HG03521 (cell line): Measurements from ENCODE around the gene RASA4B.
"Not testable (repeated sequence)": the region's sequence is repeated elsewhere in the genome, so short reads cannot be mapped to it uniquely, and the experiment has no call there.

ENCODE experiments used
- ATAC-seq: cut with Tn5 transposase; IDR thresholded peaks from one replicate; pipeline ENCODE4 v1.9.1; 2021; ENCODE audit warnings: mild to moderate bottlenecking, moderate library complexity; ENCODE audit not compliant: unreplicated experiment

The RASA4B gene

GRCh38 chr7:102474736-102475435 lies 42.7 kb downstream of the RASA4B start:
- not testable (repeated sequence) for ATAC-seq

- ATAC-seq = not testable (repeated sequence)
Measured at GRCh38 chr7:102474116-102474515, 43.5 kb downstream of the RASA4B start.

GRCh38 chr7:102473271-102473991 lies 44.1 kb downstream of the RASA4B start:
- no peak for ATAC-seq

GRCh38 chr7:102472126-102473041 lies 45.2 kb downstream of the RASA4B start:
- no peak for ATAC-seq

GRCh38 chr7:102471791-102472125 lies 45.8 kb downstream of the RASA4B start:
- no peak for ATAC-seq

- ATAC-seq = no peak
Measured at GRCh38 chr7:102469972-102470825, 47.4 kb downstream of the RASA4B start.

GRCh38 chr7:102469351-102469971 lies 48.1 kb downstream of the RASA4B start:
- no peak for ATAC-seq

GRCh38 chr7:102468478-102469350 lies 48.9 kb downstream of the RASA4B start:
- no peak for ATAC-seq

GRCh38 chr7:102467581-102468477 lies 49.7 kb downstream of the RASA4B start:
- no peak for ATAC-seq

GRCh38 chr7:102466097-102466496 lies 51.5 kb downstream of the RASA4B start:
- no peak for ATAC-seq

GRCh38 chr7:102464577-102465280 lies 52.8 kb downstream of the RASA4B start, which contains the start of the genes ALKBH4 and LRWD1:
Gene ALKBH4, minus strand, starts transcription at chr7:102464863. Its CDS starts 27 bp downstream, at chr7:102464836.
Gene LRWD1, plus strand, starts transcription at chr7:102464984. Its CDS starts 97 bp downstream, at chr7:102465081.
- peak; percentile 90 for ATAC-seq

- no peak for ATAC-seq
Measured at GRCh38 chr7:102463841-102464576, 53.6 kb downstream of the RASA4B start.

- no peak for ATAC-seq
Measured at GRCh38 chr7:102460467-102460866, 57.1 kb downstream of the RASA4B start.

GRCh38 chr7:102459221-102459844 lies 58.2 kb downstream of the RASA4B start:
- ATAC-seq = no peak

- ATAC-seq = no peak
Measured at GRCh38 chr7:102457352-102457924, 60.1 kb downstream of the RASA4B start.

GRCh38 chr7:102456327-102456726 lies 61.2 kb downstream of the RASA4B start:
- no peak for ATAC-seq
